Right hindlimb (tissue), 1 donor: Measurements from ENCODE around the gene BIRC3.

Experiments used
- DNase-seq: peaks from one replicate; pipeline ENCODE4 v3.0.0-alpha.2; 2018

Gene BIRC3

DNA sequence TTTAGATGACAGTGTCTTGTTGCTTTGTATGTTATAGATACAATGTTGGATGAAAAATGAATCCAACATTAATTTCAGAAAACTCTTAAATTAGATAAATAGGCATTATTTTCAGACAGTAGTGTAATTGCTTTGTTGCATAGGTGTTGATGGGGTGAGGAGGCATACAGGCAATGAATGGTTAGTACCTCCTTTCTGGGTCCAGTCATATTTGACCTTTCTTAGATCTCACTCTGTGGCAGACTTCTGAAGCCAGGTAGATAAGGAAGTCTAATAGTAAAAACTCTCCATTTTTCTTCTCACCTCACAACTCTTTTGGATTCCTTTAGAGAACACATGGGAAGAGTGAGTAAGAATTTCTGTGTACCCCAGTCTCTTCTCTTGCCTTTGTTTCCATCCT lies 61.5 kb downstream of the BIRC3 start:
- no peak for DNase-seq

DNA sequence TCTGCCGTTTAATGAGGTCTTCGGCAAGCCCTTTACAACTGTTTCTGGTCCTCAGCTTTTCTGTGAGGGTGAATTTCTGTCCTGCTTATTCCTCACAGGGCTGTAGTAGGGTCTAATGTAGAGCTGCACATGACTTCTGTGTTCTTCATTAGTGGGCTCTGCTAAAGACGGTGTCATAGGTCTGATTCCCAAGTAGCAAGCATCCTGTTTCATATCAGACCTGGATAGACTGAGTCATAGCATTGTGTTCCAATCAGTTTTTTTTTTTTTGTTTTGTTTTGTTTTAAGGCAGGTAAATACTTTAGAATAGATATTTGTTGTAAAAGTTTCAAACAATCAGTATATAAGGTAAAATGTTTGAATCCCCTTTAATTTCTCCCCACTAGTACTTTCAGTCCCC lies 65.1 kb downstream of the BIRC3 start:
- no peak for DNase-seq

DNA sequence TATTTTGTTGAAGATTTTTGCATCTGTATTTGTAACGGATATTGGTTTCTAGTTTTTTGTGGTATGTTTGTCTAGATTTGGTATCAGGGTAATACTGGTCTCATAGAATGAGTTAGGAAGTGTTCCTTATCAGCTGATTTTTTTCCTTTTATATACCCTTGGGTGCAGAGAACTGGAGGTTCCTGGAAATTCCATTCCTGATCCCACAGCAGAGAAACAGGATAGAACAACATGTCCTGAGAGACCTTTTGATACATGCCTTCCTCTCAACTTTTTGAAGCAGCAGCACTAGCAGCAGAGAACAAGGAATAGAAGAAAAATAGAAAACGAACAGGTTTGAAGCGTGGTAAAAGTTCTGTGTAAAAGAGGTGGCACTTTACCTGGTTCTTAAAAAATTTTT lies 66.6 kb downstream of the BIRC3 start:
- DNase-seq, result no peak

DNA sequence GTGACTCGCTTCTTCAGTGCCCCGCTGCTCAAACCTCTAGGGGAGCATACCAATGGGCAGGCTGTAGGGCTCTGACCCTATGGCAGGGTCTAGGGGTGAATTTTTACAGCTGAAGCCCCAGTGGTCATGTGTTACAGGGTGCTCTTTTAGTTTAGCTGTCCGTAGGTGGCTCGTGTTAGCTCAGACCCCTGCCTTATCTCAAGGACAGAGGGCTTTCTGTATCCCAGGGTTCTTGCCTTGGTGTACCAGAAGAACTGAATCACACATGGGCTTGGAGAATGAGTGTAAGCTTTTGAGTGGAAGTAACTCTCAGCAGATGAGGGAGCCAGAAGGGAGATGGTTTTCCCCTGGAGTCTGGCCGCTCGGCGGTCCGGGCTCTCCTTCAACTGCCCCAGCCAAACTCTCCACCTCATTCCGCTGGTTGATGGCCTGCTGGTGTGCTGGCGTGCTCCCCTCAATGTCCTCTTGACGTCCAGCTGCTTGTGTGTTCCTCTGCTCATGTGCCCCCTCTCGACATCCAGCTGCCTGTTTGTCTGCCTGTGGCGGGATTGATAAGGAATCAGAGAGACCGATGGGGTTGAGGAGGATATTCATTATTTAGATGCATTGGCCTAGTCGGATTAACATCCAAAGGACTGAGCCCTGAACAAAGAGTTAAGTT lies 67.3 kb downstream of the BIRC3 start:
- DNase-seq, result no peak

DNA sequence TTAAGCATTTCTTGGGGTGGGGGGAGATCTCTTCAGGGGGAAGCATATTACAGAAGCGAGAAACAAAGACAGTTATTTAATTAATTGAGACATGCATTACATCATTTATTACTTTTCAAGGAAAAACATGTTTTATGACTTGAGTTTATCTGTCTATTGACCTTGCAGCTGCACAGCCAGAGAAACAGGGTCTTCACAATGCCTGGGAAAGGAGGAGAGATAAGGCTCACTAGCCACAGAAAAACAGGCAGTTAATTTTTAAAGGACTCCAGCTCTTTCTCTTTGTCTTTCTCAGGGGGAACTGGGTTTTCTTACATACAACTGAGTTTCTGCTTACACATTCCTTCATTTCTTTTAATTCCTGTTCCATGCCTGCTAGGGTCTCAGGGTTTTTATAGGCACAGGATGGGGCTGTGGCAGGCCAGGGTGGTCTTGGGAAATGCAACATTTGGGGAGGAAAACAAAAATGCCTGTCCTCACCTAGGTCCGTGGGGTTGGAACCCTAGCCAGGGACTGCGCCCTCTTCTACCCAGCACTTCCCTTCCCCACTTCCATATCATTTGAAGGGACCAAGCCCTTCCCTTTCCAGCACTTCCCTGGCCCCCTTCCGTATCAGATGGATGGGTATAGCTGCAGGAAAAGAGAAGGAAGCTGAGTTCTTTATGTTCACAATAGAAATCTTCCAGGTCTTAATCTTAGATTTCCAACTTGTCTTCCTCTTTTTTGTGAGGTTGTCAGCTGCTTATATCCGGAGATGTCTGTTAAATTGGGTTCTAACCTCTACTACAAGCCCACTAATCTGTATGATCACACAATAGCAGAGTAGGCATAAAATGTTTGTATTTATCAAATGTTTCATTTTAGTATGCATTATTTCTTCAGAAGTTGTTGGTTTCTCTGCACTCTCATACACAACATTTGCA lies 68.1 kb downstream of the BIRC3 start:
- no peak for DNase-seq

DNA sequence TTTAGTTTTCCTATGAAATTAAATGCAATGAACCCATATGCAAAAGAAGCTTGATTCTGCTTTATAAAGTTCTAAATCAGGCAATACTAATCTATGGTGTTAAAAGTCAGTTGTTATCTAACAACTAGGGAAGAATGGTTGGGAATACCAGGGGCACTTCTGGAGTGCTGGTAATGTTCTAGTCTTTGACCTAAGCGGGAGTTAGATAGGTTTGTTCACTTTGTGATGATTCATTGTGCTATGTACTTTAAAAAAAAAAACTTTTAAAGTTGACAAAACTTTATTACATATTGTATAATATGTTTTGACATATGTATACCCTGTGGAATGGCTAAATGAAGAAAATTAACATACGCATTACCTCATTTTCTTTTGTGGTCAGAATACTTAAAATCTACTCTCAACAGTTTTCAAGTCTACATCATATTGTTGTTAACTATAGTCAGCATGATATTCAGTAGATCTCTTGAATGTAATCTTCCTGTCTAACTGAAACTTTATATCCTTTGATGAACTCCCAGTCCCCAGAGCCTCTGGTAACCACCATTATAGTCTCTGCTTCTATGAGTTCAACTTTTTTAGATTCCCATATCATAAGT lies 69.0 kb downstream of the BIRC3 start:
- no peak for DNase-seq

DNA sequence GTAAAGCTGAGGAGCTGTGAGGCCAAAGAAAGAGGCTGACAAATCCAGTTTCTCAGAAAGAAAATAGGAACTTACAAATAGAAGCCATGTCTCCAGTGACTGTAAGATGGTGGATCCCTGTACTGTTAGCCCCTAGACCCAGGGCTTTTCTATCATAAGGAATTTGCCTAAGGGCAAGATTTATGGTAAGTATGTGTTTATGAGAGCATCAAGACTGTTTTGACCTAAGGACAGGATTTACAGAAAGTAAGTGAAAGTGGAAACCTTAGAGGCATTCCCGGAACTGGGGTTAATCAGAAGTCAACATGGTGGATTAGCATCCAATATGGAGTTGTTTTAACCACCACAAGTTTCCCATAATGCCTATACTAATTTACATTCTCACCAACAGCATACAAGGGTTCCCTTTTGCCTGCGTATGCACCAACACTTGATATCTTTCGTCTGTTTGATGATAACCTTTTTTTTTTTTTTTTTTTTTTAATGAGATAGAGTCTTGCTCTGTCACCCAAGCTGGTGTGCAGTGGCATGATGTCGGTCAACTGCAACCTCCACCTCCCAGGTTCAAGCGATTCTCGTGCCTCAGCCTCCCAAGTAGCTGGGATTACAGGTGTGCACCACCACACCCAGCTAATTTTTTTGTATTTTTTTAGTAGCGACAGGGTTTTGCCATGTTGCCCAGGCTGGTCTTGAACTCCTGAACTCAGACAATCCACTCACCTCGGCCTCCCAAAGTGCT lies 69.9 kb downstream of the BIRC3 start:
- DNase-seq, result no peak
